ENCODE results near the gene HBZ. TPM values are rescaled to one million over a fixed set of nuclear protein-coding genes. Genes with fewer than 3 reads are reported as not detected.
"Not testable (repeated sequence)": the region's sequence is repeated elsewhere in the genome, so short reads cannot be mapped to it uniquely, and the experiment has no call there.

HBZ gene
- total and polyA plus RNA-seq, 2 of the 13 experiments (the other 11 are each of a cell fraction or from before 2014, with no cell fraction given) = 0.21 TPM; not detected in 1

- no peak for TF ChIP-seq FOSL2 (CRISPR knock-in tag; IDR thresholded peaks at IDR 0.05)
- TF ChIP-seq WIZ (CRISPR knock-in tag; IDR thresholded peaks at IDR 0.05) = no peak
Measured at GRCh38 chr16:169014-169413, 16.6 kb downstream of the HBZ start (continued).

- ATAC-seq (peak; percentile 52), FAIRE-seq (peak; percentile 68)
- H3K9me3 ChIP-seq (ENCODE audit: low read length); H3K9ac ChIP-seq (ENCODE audit: insufficient read depth, low read depth, low read length); CTCF ChIA-PET (ENCODE audit: low intra/inter-chr PET ratio, low total read pairs); DNase-seq (ENCODE audit: low spot score); POLR2A ChIA-PET; H3K36me3 ChIP-seq (replicated peaks in 1 of 2; ENCODE audit: control insufficient read depth in 1 of 2, insufficient read depth in 2 of 2, low read length in 2 of 2); H3K4me3 ChIP-seq (replicated peaks in 1 of 3; ENCODE audit: insufficient read depth in 1 of 3, low read depth in 2 of 3, low read length in 3 of 3); H4K20me1 ChIP-seq (ENCODE audit: insufficient read depth, low read length); intact Hi-C loops (cut with micrococcal nuclease; ENCODE audit: unreplicated experiment); H3K27ac ChIP-seq (ENCODE audit: extremely low read length, insufficient read depth, low read length); H3K4me2 ChIP-seq (ENCODE audit: low read depth, low read length); H2AFZ ChIP-seq (ENCODE audit: low read length); H3K79me2 ChIP-seq (ENCODE audit: insufficient read depth, low read length); BruUV-seq (replicated peaks); in situ Hi-C loops (cut with HindIII; ENCODE audit: extremely low pct_ligation_motif_present, low pct_unique_long_range_greater_than_20kb): not testable (repeated sequence)
- Histone ChIP-seq H3K27me3 (ENCODE audit: control insufficient read depth in 1 of 2, insufficient read depth in 2 of 2, low read length in 2 of 2) (peaks cover 23 to 44% of the 10 kb centered on the region in 2 experiments), H3K4me1 (ENCODE audit: insufficient read depth, low read length) (0 out of 2 replicates have a peak, but pooled peaks cover 17% of the 10 kb centered on the region)
- WGBS (ENCODE audit: low lambda C conversion rate) = 0% methylated on average over 3 of the region's 5 CpGs
- TF ChIP-seq SRY (CRISPR knock-in tag; IDR thresholded peaks at IDR 0.05) = peak; percentile 76; the same call in 1 of the 2 replicates
- peak; percentile 59; the same call in 1 of the 2 replicates for TF ChIP-seq MIXL1 (CRISPR knock-in tag; IDR thresholded peaks at IDR 0.05)
- TF ChIP-seq PATZ1 (CRISPR knock-in tag; IDR thresholded peaks at IDR 0.05) = peak; percentile 16; the same call in 1 of the 2 replicates
- TF ChIP-seq ZNF790 (CRISPR knock-in tag; IDR thresholded peaks at IDR 0.05; ENCODE audit: borderline replicate concordance) = 0 out of 2 replicates have a peak, but pooled peaks have one; percentile 45
- TF ChIP-seq KLF16 (CRISPR knock-in tag; IDR thresholded peaks at IDR 0.05) = peak in 1 of 2 experiments; percentile 62; a peak in 2 of 4 replicates
- TF ChIP-seq KDM2A (CRISPR knock-in tag; IDR thresholded peaks at IDR 0.05; ENCODE audit: borderline replicate concordance, low read depth) = 0 out of 2 replicates have a peak, but pooled peaks have one; percentile 42
- peak; percentile 90 for TF ChIP-seq ZSCAN9 (CRISPR knock-in tag; IDR thresholded peaks at IDR 0.05; ENCODE audit: borderline replicate concordance)
- TF ChIP-seq SIX4 (CRISPR knock-in tag; IDR thresholded peaks at IDR 0.05) = 0 out of 2 replicates have a peak, but pooled peaks have one; percentile 15
- TF ChIP-seq ZBTB25 (CRISPR knock-in tag; IDR thresholded peaks at IDR 0.05) = peak; percentile 54; the same call in 1 of the 2 replicates
- TF ChIP-seq SALL1 (CRISPR knock-in tag; IDR thresholded peaks at IDR 0.05) = peak; percentile 80
- peak; percentile 71; the same call in 1 of the 2 replicates for TF ChIP-seq MXD3 (CRISPR knock-in tag; IDR thresholded peaks at IDR 0.05)
- TF ChIP-seq HOMEZ (CRISPR knock-in tag; IDR thresholded peaks at IDR 0.05; ENCODE audit: low read depth) = 0 out of 2 replicates have a peak, but pooled peaks have one; percentile 36
- TF ChIP-seq KAT8 (CRISPR knock-in tag; IDR thresholded peaks at IDR 0.05) = 0 out of 2 replicates have a peak, but pooled peaks have one; percentile 46
- 0 out of 2 replicates have a peak, but pooled peaks have one; percentile 17 for TF ChIP-seq ELF1 (CRISPR knock-in tag; IDR thresholded peaks at IDR 0.05)
Measured at GRCh38 chr16:170088-170507, 17.7 kb downstream of the HBZ start.
